Neural crest cell (in vitro differentiated cells): ENCODE data around the gene GPR37. TPM values are rescaled to one million over a fixed set of nuclear protein-coding genes. Genes with fewer than 3 reads are reported as not detected.

Experiments
- DNase-seq: peaks from one replicate; pipeline ENCODE4 v3.0.0; 2021; ENCODE audit warnings: low read depth, mixed read lengths, low spot score
- H3K27ac Mint-ChIP-seq: one replicate; pipeline ENCODE4 v1.8.0; 2021; ENCODE audit warnings: mild to moderate bottlenecking, mixed read lengths; ENCODE audit not compliant: unreplicated experiment
- H3K27me3 Mint-ChIP-seq: 2 replicates; pipeline ENCODE4 v1.8.0; 2021; ENCODE audit warnings: low read depth, mild to moderate bottlenecking, mixed read lengths
- H3K36me3 Mint-ChIP-seq: 2 replicates; pipeline ENCODE4 v1.8.0; 2021; ENCODE audit warnings: low read depth, mild to moderate bottlenecking, mixed read lengths
- H3K4me1 Mint-ChIP-seq: 2 replicates; pipeline ENCODE4 v1.8.0; 2021; ENCODE audit warnings: mixed read lengths
- H3K4me3 Mint-ChIP-seq: one replicate; pipeline ENCODE4 v1.8.0; 2021; ENCODE audit warnings: mild to moderate bottlenecking, mixed read lengths
- H3K9me3 Mint-ChIP-seq: 2 replicates; pipeline ENCODE4 v1.8.0; 2021; ENCODE audit warnings: mixed read lengths
- CTCF ChIP-seq: fragments of 200-600 bp; sonication (generic); conservative IDR thresholded peaks from 2 replicates; pipeline ENCODE4 v1.5.0; 2021; ENCODE audit warnings: antibody characterized with exemption, mild to moderate bottlenecking
- total RNA-seq: library from RNA; stranded (reverse); gene quantifications from 2 replicates; pipeline ENCODE4 v1.2.1, GENCODE V29; 2021

GPR37 gene
- total RNA-seq, 1 donor from 2014 or later: 4.9 TPM

GRCh38 chr7:124792696-124793095, 27.1 kb upstream of the GPR37 start:
- Mint-ChIP-seq H3K4me1 (no peaks in the 10 kb centered on the region), H3K27me3 (no peaks in the 10 kb centered on the region), H3K4me3 (no peak overlapping the region), H3K27ac (no peak overlapping the region), H3K9me3 (no peaks in the 10 kb centered on the region), H3K36me3 (peaks cover 3% of the 10 kb centered on the region)
- TF ChIP-seq CTCF: no peak
- no peak for DNase-seq

GRCh38 chr7:124792002-124792401, 26.4 kb upstream of the GPR37 start:
- no peak for TF ChIP-seq CTCF
- Mint-ChIP-seq H3K27ac (no peak overlapping the region), H3K36me3 (peaks cover 3% of the 10 kb centered on the region), H3K9me3 (no peaks in the 10 kb centered on the region), H3K4me1 (no peaks in the 10 kb centered on the region), H3K4me3 (no peak overlapping the region), H3K27me3 (no peaks in the 10 kb centered on the region)
- no peak for DNase-seq

GRCh38 chr7:124791426-124791825, 25.8 kb upstream of the GPR37 start:
- DNase-seq: no peak
- H3K36me3 Mint-ChIP-seq: peaks cover 3% of the 10 kb centered on the region
- no peak overlapping the region for H3K27ac Mint-ChIP-seq
- TF ChIP-seq CTCF: no peak
- no peak overlapping the region for H3K4me3 Mint-ChIP-seq
- H3K27me3 Mint-ChIP-seq: no peaks in the 10 kb centered on the region
- H3K9me3 Mint-ChIP-seq: no peaks in the 10 kb centered on the region
- H3K4me1 Mint-ChIP-seq: no peaks in the 10 kb centered on the region

DNA sequence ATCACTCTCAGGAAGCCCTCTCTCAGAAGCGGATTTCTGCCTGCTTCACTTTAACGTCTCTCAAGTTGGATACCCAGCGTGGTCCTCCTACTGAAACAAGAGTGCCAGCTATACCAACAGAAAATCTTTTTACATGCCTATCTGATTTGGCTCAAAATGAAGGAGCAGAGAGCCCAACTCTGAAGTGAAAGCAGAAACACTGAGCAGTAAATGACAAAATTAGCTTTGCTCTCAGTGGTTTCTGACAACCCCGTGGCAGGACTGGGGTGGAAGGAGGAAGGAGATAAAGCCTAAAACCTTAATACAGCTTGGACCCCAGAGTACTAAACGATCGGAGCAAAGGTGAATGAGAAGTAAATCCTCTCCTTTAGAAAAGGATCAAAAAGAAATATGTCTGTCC, 25.1 kb upstream of the GPR37 start:
- no peak for TF ChIP-seq CTCF
- Mint-ChIP-seq H3K4me3 (no peak overlapping the region), H3K36me3 (no peaks in the 10 kb centered on the region), H3K27me3 (no peaks in the 10 kb centered on the region), H3K27ac (no peak overlapping the region), H3K9me3 (no peaks in the 10 kb centered on the region), H3K4me1 (no peaks in the 10 kb centered on the region)
- no peak for DNase-seq

DNA sequence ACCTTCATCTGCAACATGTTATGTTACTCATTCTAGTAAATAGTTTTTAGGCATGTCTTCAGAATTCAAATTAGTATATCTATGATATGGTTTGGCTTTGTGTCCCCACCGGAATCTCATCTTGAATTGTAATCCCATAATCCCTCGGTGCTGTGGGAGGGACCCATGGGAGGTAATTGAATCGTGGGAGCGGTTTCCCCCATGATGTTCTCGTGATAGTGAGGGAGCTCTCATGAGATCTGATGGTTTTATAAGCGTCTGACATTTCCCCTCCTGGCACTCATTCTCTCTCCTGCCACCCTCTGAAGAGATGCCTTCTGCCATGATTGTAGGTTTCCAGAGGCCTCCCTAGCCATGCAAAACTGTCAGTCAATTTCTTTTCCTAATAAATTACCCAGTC, 20.4 kb upstream of the GPR37 start:
- no peaks in the 10 kb centered on the region for H3K36me3 Mint-ChIP-seq
- DNase-seq: no peak
- no peak for TF ChIP-seq CTCF

More for the DNA sequence above, 20.4 kb upstream of the GPR37 start:
- Mint-ChIP-seq H3K4me3 (no peak overlapping the region), H3K27me3 (no peaks in the 10 kb centered on the region), H3K9me3 (no peaks in the 10 kb centered on the region), H3K4me1 (peaks cover 12% of the 10 kb centered on the region), H3K27ac (no peak overlapping the region)
